A549 (cell line): ENCODE measurements around the gene AARSD1.

Experiments used
- CTCF ChIP-seq: fragments of >200 bp; sonication (Bioruptor Twin); formaldehyde crosslinking; IDR thresholded peaks from 3 replicates; pipeline ENCODE4 v1.5.1; 2016
- EP300 ChIP-seq, 2 experiments: fragments of >200 bp; sonication (Bioruptor Twin); formaldehyde crosslinking; IDR thresholded peaks; 2 replicates in 1 of 2; 3 replicates in 1 of 2; pipeline ENCODE4 v1.6.1; 2016 to 2017
- MAX ChIP-seq: IDR thresholded peaks from 2 replicates; pipeline ENCODE4 v1.6.1; 2012
- MYC ChIP-seq: IDR thresholded peaks from 2 replicates; pipeline ENCODE4 v1.6.1; 2012; ENCODE audit warnings: mild to moderate bottlenecking, inconsistent platforms, low read length, improper control_type of control experiment, borderline replicate concordance
- PHF8 ChIP-seq: fragments of 200-600 bp; sonication (generic); IDR thresholded peaks from 2 replicates; pipeline ENCODE4 v1.6.1; 2016; ENCODE audit warnings: low read depth, mild to moderate bottlenecking, antibody characterized with exemption, moderate library complexity, borderline replicate concordance
- RAD21 ChIP-seq, 2 experiments: fragments of >200 bp in 1 of 2; sonication (Bioruptor Twin) in 1 of 2; formaldehyde crosslinking in 1 of 2; IDR thresholded peaks in 1 of 2; conservative IDR thresholded peaks in 1 of 2; 2 replicates in 1 of 2; 3 replicates in 1 of 2; pipeline ENCODE4 v1.6.1; 2012 to 2018; ENCODE audit warnings: inconsistent platforms in 1 of 2
- RFX5 ChIP-seq: fragments of 450-650 bp; IDR thresholded peaks from 2 replicates; pipeline ENCODE4 v1.7.1; 2014; ENCODE audit warnings: antibody characterized with exemption, mild to moderate bottlenecking, moderate library complexity
- RNF2 ChIP-seq: fragments of 200-600 bp; sonication (generic); IDR thresholded peaks from 2 replicates; pipeline ENCODE4 v1.6.1; 2016; ENCODE audit warnings: low read depth, mild to moderate bottlenecking, antibody characterized with exemption, moderate library complexity, borderline replicate concordance
- ZFP36 ChIP-seq: fragments of 450-650 bp; IDR thresholded peaks from 2 replicates; pipeline ENCODE4 v1.6.1; 2014; ENCODE audit warnings: borderline replicate concordance; ENCODE audit not compliant: partially characterized antibody

- no peak for TF ChIP-seq PHF8
- no peak for TF ChIP-seq EP300 (IDR thresholded peaks at IDR 0.05)
- no peak for TF ChIP-seq RFX5
- no peak for TF ChIP-seq RNF2
- TF ChIP-seq CTCF, result peak; percentile 93
- no peak for TF ChIP-seq ZFP36
- TF ChIP-seq RAD21 (conservative IDR thresholded peaks at IDR 0.05 in 1 of 2, IDR thresholded peaks at IDR 0.05 in 1 of 2), result peak; percentile 97 to 98
- TF ChIP-seq MYC, result no peak
- no peak for TF ChIP-seq MAX
Measured at GRCh38 chr17:42937712-42938596, 26.3 kb downstream of the AARSD1 start.
